Trophoblast cell (in vitro differentiated cells and primary cell): Measurements from ENCODE around the gene PHAF1.
A peak's percentile ranks its signal among the peaks of the same experiment; 100 is the strongest.

ENCODE experiments used
- DNase-seq, 2 donors: peaks; one replicate each; pipeline ENCODE4 v3.0.0-alpha.2; 2016
- H2AFZ ChIP-seq: 2 replicates; pipeline ENCODE4 v1.6.1; 2013; ENCODE audit warnings: low read length, moderate library complexity, mild to moderate bottlenecking; ENCODE audit not compliant: insufficient read depth, poor library complexity
- H2AK5ac ChIP-seq: 2 replicates; pipeline ENCODE4 v1.6.1; 2013; ENCODE audit warnings: mild to moderate bottlenecking, low read length
- H2BK120ac ChIP-seq: 2 replicates; pipeline ENCODE4 v1.6.1; 2013; ENCODE audit warnings: low read length, mild to moderate bottlenecking, moderate library complexity; ENCODE audit not compliant: insufficient read depth, poor library complexity
- H2BK12ac ChIP-seq: 2 replicates; pipeline ENCODE4 v1.6.1; 2013; ENCODE audit warnings: mild to moderate bottlenecking, low read length, moderate library complexity
- H2BK5ac ChIP-seq: 2 replicates; pipeline ENCODE4 v1.6.1; 2013; ENCODE audit warnings: low read length, low read depth, moderate library complexity, mild to moderate bottlenecking; ENCODE audit not compliant: poor library complexity
- H3K14ac ChIP-seq: 2 replicates; pipeline ENCODE4 v1.6.1; 2013; ENCODE audit warnings: mild to moderate bottlenecking, low read length
- H3K18ac ChIP-seq: 2 replicates; pipeline ENCODE4 v1.6.1; 2013; ENCODE audit warnings: mild to moderate bottlenecking, low read length
- H3K23ac ChIP-seq: 2 replicates; pipeline ENCODE4 v1.6.1; 2013; ENCODE audit warnings: low read length
- H3K27ac ChIP-seq: 2 replicates; pipeline ENCODE4 v1.5.1; 2013; ENCODE audit warnings: low read depth, mild to moderate bottlenecking, inconsistent platforms, low read length, moderate library complexity
- H3K27me3 ChIP-seq: 2 replicates; pipeline ENCODE4 v1.6.1; 2013; ENCODE audit warnings: inconsistent platforms, mild to moderate bottlenecking, low read length, moderate library complexity; ENCODE audit not compliant: insufficient read depth
- H3K36me3 ChIP-seq, 2 experiments: 1 replicate in 1 of 2; 2 replicates in 1 of 2; pipeline ENCODE4 v1.6.1; 2013; ENCODE audit warnings: low read length in 2 of 2, mild to moderate bottlenecking in 2 of 2, moderate library complexity in 1 of 2; ENCODE audit not compliant: insufficient read depth in 2 of 2, control insufficient read depth in 1 of 2
- H3K4ac ChIP-seq: 2 replicates; pipeline ENCODE4 v1.6.1; 2013; ENCODE audit warnings: low read depth, mild to moderate bottlenecking, low read length, moderate library complexity
- H3K4me1 ChIP-seq, 2 experiments: 1 replicate in 1 of 2; 2 replicates in 1 of 2; pipeline ENCODE4 v1.6.1; 2013; ENCODE audit warnings: low read length in 2 of 2, mild to moderate bottlenecking in 2 of 2, moderate library complexity in 1 of 2; ENCODE audit not compliant: insufficient read depth in 2 of 2, control insufficient read depth in 1 of 2
- H3K4me2 ChIP-seq: 2 replicates; pipeline ENCODE4 v1.6.1; 2013; ENCODE audit warnings: inconsistent platforms, mild to moderate bottlenecking, low read length, moderate library complexity
- H3K4me3 ChIP-seq: 2 replicates; pipeline ENCODE4 v1.5.1; 2013; ENCODE audit warnings: mild to moderate bottlenecking, low read depth, low read length, inconsistent platforms
- H3K79me1 ChIP-seq: one replicate; pipeline ENCODE4 v1.6.1; 2013; ENCODE audit warnings: low read length
- H3K79me2 ChIP-seq: 2 replicates; pipeline ENCODE4 v1.6.1; 2013; ENCODE audit warnings: low read length, mild to moderate bottlenecking; ENCODE audit not compliant: control insufficient read depth, insufficient read depth, poor library complexity
- H3K9ac ChIP-seq: 2 replicates; pipeline ENCODE4 v1.6.1; 2013; ENCODE audit warnings: mild to moderate bottlenecking, low read length
- H3K9me3 ChIP-seq: 2 replicates; pipeline ENCODE4 v1.6.1; 2013; ENCODE audit warnings: low read depth, mild to moderate bottlenecking, control low read depth, inconsistent platforms, low read length; ENCODE audit not compliant: insufficient read depth
- H4K12ac ChIP-seq: 2 replicates; pipeline ENCODE4 v1.6.1; 2013; ENCODE audit warnings: low read depth, mild to moderate bottlenecking, low read length, moderate library complexity
- H4K8ac ChIP-seq: 2 replicates; pipeline ENCODE4 v1.6.1; 2013; ENCODE audit warnings: low read depth, mild to moderate bottlenecking, low read length, moderate library complexity
- H4K91ac ChIP-seq: one replicate; pipeline ENCODE4 v1.6.1; 2013; ENCODE audit warnings: low read depth, mild to moderate bottlenecking, low read length, moderate library complexity
- whole genome bisulfite sequencing: extraction: QIAGEN DNeasy Blood & Tissue Kit; methylation state at CpG from one replicate; pipeline ENCODE4 v1.1.7; 2013; ENCODE audit warnings: missing lambda C conversion rate; ENCODE audit not compliant: insufficient read length, insufficient coverage; ENCODE audit errors: extremely low coverage; 5-methylcytosine and 5-hydroxymethylcytosine counted together

Gene PHAF1

GRCh38 chr16:67075331-67075730, 34.4 kb upstream of the PHAF1 start:
- no CpG with 5 or more reads among the region's 2 CpGs for whole genome bisulfite sequencing
- Histone ChIP-seq H3K9me3 (no peaks in the 10 kb centered on the region), H2BK5ac (no peak overlapping the region), H3K36me3 (peaks cover 19 to 24% of the 10 kb centered on the region in 2 experiments), H4K12ac (no peak overlapping the region), H2BK12ac (no peak overlapping the region), H3K4me3 (no peak overlapping the region), H3K79me2 (no peaks in the 10 kb centered on the region), H3K14ac (no peak overlapping the region), H2AFZ (no peak overlapping the region), H3K4me1 (no peaks in the 10 kb centered on the region), H3K4me2 (no peak overlapping the region), H4K8ac (no peak overlapping the region), H4K91ac (no peak overlapping the region), H2BK120ac (no peak overlapping the region), H3K9ac (no peak overlapping the region), H3K18ac (no peak overlapping the region), H3K79me1 (no peaks in the 10 kb centered on the region), H3K23ac (no peak overlapping the region), H2AK5ac (no peak overlapping the region), H3K4ac (no peak overlapping the region), H3K27me3 (no peaks in the 10 kb centered on the region), H3K27ac (no peak overlapping the region)
- DNase-seq: peak in 1 of 2 donors; percentile 28

DNA sequence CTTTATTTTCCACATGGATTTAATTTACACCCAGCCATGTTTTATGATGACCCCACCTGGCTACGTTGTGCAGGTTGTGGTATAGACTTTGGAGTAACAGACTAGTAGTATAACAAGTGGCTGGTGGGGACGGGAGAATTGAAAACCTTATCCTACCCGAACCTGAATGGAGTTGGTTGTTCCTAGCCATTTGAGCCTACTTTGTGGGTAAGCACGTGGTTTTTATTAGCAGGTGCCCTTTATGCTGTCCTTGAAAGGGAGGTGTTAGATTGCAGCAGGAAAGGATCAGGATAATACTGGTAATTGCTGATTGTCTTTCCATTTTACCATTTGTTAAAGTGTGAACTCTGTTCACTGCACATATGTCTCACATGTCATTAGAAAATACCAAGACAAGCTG, 31.9 kb upstream of the PHAF1 start:
- Histone ChIP-seq H4K12ac (no peak overlapping the region), H2AFZ (no peak overlapping the region), H3K4me2 (no peak overlapping the region), H3K9ac (no peak overlapping the region), H3K27ac (no peak overlapping the region), H2BK5ac (no peak overlapping the region), H4K8ac (no peak overlapping the region), H3K79me1 (no peaks in the 10 kb centered on the region), H2BK120ac (no peak overlapping the region), H3K27me3 (no peaks in the 10 kb centered on the region), H3K36me3 (peaks cover 15 to 21% of the 10 kb centered on the region in 2 experiments), H4K91ac (no peak overlapping the region), H3K18ac (no peak overlapping the region), H3K4me1 (no peaks in the 10 kb centered on the region), H2BK12ac (no peak overlapping the region), H3K4ac (no peak overlapping the region), H3K79me2 (no peaks in the 10 kb centered on the region), H3K9me3 (no peaks in the 10 kb centered on the region), H3K14ac (no peak overlapping the region), H3K4me3 (no peak overlapping the region), H3K23ac (no peak overlapping the region), H2AK5ac (no peak overlapping the region)
- DNase-seq: no peak
- no CpG with 5 or more reads among the region's 4 CpGs for WGBS

GRCh38 chr16:67082100-67082499, 27.6 kb upstream of the PHAF1 start:
- Histone ChIP-seq H3K9ac (no peak overlapping the region), H3K4ac (no peak overlapping the region), H2AK5ac (no peak overlapping the region), H4K8ac (no peak overlapping the region), H3K36me3 (peaks cover 3 to 15% of the 10 kb centered on the region in 2 experiments), H4K91ac (no peak overlapping the region), H3K4me2 (no peak overlapping the region), H4K12ac (no peak overlapping the region), H3K4me1 (no peaks in the 10 kb centered on the region), H3K79me1 (no peaks in the 10 kb centered on the region), H3K27ac (no peak overlapping the region), H2BK120ac (no peak overlapping the region), H3K4me3 (no peak overlapping the region), H3K14ac (no peak overlapping the region), H3K27me3 (no peaks in the 10 kb centered on the region), H3K79me2 (no peaks in the 10 kb centered on the region), H2BK5ac (no peak overlapping the region), H2BK12ac (no peak overlapping the region), H3K9me3 (no peaks in the 10 kb centered on the region), H3K18ac (no peak overlapping the region), H3K23ac (no peak overlapping the region), H2AFZ (no peak overlapping the region)
- DNase-seq: no peak
- WGBS: no CpG with 5 or more reads among the region's 6 CpGs

GRCh38 chr16:67082891-67083290, 26.9 kb upstream of the PHAF1 start:
- WGBS: no CpG with 5 or more reads among the region's 1 CpG
- Histone ChIP-seq H3K14ac (no peak overlapping the region), H3K4me1 (no peaks in the 10 kb centered on the region), H2AFZ (no peak overlapping the region), H3K9me3 (no peaks in the 10 kb centered on the region), H3K36me3 (peaks cover 3 to 15% of the 10 kb centered on the region in 2 experiments), H3K4me3 (no peak overlapping the region), H3K18ac (no peak overlapping the region), H2AK5ac (no peak overlapping the region), H4K91ac (no peak overlapping the region), H2BK5ac (no peak overlapping the region), H3K27me3 (no peaks in the 10 kb centered on the region), H4K12ac (no peak overlapping the region), H3K4me2 (no peak overlapping the region), H3K79me2 (no peaks in the 10 kb centered on the region), H4K8ac (no peak overlapping the region), H3K27ac (no peak overlapping the region), H2BK12ac (no peak overlapping the region), H3K79me1 (no peaks in the 10 kb centered on the region), H3K23ac (no peak overlapping the region), H3K4ac (no peak overlapping the region), H2BK120ac (no peak overlapping the region), H3K9ac (no peak overlapping the region)
- no peak for DNase-seq
